ENCODE data around the gene PRKAG3.

Gene PRKAG3

GRCh38 chr2:218814540-218815243 is 16.9 kb downstream of the PRKAG3 start:
- no peak for DNase-seq (ENCODE audit: low spot score)

- no peak for DNase-seq (ENCODE audit: low spot score)
Observed at GRCh38 chr2:218813771-218814460, 17.7 kb downstream of the PRKAG3 start.

DNA sequence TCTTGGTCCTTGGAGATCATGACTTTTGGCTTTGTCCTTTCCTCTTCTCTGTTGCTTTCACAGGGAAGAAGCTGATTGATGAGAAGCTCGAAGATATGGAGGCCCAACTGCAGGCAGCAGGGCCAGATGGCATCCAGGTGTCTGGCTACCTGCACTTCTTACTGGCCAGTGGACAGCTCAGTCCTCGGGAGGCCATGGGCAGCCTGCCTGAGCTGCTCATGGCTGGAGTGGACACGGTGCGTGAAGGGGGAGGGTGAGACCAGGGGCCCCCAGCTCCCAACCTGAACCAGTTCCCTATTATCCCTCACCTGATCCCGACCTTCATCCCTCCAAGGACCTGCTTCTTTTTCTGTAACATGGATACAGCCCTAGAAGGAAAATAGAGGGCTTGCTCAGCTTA is 18.7 kb downstream of the PRKAG3 start:
- DNase-seq (ENCODE audit: low spot score): no peak

GRCh38 chr2:218812096-218812815 is 19.3 kb downstream of the PRKAG3 start:
- no peak for DNase-seq (ENCODE audit: low spot score)

GRCh38 chr2:218811382-218811781 is 20.2 kb downstream of the PRKAG3 start:
- no peak for DNase-seq (ENCODE audit: low spot score)

- DNase-seq (ENCODE audit: low spot score): no peak
Observed at GRCh38 chr2:218810256-218810655, 21.3 kb downstream of the PRKAG3 start.

DNA sequence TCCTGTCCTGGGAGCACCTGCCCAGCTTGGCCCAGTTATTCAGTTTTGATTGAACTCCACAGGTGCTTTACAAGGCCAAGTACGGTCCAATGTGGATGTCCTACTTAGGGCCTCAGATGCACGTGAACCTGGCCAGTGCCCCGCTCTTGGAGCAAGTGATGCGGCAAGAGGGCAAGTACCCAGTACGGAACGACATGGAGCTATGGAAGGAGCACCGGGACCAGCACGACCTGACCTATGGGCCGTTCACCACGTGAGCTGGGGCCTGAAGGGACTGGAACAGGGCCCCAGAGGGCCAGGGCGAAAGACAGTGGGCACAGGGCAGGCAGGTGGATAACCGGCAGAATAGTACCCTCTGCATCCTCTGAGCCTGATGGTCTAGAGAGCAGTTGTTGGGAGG is 22.1 kb downstream of the PRKAG3 start:
- DNase-seq (ENCODE audit: low spot score): no peak

DNA sequence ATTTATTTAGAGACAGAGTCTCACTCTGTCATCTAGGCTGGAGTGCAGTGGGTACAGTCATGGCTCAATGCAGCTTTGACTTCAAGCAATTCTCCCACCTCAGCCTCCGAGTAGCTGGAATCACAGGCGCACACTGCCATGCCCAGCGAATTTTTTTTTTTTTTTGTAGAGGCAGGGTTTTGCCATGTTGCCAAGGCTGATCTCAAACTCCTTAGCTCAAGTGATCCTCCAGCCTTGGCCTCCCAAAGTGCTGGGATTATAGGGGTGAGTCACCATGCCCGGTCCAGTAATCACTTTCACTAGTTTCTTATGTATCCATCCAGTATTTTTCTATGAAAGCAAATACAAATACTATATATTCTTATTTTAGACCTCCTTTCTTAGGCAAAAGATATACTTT is 24.0 kb downstream of the PRKAG3 start:
- no peak for DNase-seq (ENCODE audit: low spot score)

- no peak for DNase-seq (ENCODE audit: low spot score)
Observed at GRCh38 chr2:218806346-218806978, 25.1 kb downstream of the PRKAG3 start.

DNA sequence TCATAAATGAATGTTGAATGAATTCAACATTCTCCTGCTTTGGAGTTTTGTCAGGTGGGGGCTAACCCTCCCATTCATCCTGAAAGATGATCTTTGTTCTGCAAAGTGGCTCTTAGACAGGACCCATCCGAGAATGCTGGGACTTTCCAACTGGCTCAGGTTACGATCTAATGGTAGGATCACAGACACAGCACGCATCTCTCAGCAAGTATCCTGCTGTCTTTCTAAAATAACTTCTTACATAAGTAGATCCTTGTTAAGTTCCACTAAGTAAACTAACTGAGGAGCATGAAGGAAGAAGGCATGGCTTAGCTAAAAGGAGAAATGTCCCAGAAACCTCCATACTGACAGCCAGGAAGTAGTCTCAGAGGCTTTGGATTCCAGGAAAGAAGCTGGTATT is 26.0 kb downstream of the PRKAG3 start:
- DNase-seq (ENCODE audit: low spot score): no peak

DNA sequence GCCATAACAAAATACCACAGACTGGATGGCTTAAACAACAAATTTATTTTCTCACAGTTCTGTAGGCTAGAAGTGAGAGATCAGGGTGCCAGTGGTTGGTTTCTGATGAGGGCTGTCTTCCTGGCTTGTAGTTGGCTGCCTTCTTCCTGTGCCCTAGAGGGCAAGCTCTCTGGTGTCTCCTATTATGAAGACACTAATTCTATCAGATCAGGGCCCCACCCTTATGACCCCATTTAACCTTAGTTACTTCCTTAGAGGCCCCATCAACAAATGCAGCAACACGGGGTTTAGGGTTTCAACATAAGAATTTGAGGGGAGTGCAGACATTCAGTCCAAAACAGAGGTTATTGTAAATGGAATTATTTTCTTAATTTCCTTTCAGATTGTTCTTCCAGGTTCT is 26.8 kb downstream of the PRKAG3 start:
- no peak for DNase-seq (ENCODE audit: low spot score)

DNA sequence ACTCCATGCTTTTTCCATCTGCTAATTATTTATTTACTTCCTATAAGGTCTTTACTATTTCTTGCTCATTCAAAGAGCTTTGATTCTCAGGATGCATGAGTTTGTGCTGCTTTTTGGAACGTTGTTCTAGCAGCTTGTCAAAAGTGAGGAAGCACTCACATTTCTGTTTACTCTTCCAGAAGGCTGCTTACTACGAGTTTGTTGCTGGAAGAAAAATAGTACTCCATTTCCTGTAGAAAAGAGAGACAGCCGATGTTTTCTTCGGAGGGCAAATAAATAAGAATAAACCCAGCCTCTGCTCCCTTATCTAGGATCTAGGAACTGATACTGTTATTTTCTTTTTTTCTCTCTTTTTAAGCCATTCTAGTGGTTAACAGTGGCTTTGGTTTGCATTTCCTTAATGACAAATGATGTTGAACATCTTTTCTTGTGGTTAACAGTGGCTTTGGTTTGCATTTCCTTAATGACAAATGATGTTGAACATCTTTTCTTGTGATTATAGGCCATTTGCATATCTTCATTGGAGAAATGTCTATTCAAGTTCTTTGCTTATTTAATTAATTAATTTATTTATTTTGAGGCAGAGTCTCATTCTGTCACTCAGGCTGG is 29.1 kb downstream of the PRKAG3 start:
- no peak for DNase-seq (ENCODE audit: low spot score)

- no peak for DNase-seq (ENCODE audit: low spot score)
Observed at GRCh38 chr2:218799990-218800389, 31.6 kb downstream of the PRKAG3 start.

GRCh38 chr2:218798767-218799504 is 32.7 kb downstream of the PRKAG3 start:
- DNase-seq (ENCODE audit: low spot score): no peak

- DNase-seq (ENCODE audit: low spot score): no peak
Observed at GRCh38 chr2:218796691-218797090, 34.9 kb downstream of the PRKAG3 start.

DNA sequence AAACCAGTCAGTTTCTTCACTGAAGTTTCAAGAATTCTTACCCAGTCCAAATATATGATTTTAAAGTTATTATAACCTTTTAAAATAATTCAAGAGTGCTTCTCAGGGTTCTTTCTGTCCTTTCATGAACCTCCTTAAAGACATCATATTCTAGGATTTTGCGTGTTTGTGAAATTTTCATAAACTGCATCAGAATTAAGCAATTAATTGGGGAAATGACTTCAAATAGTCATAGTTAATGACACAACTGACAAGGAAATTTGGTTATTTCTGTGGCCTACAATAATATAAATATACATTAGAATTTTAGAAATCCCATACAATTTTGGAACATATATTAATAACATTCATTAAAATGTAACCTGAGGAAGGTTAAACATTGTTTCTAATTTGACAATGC is 39.2 kb downstream of the PRKAG3 start:
- DNase-seq (ENCODE audit: low spot score): no peak

GRCh38 chr2:218788529-218789255 is 42.9 kb downstream of the PRKAG3 start:
- DNase-seq (ENCODE audit: low spot score): no peak

GRCh38 chr2:218786133-218786532 is 45.5 kb downstream of the PRKAG3 start:
- DNase-seq (ENCODE audit: low spot score): no peak

- DNase-seq (ENCODE audit: low spot score): no peak
Observed at GRCh38 chr2:218785103-218785502, 46.5 kb downstream of the PRKAG3 start.

DNA sequence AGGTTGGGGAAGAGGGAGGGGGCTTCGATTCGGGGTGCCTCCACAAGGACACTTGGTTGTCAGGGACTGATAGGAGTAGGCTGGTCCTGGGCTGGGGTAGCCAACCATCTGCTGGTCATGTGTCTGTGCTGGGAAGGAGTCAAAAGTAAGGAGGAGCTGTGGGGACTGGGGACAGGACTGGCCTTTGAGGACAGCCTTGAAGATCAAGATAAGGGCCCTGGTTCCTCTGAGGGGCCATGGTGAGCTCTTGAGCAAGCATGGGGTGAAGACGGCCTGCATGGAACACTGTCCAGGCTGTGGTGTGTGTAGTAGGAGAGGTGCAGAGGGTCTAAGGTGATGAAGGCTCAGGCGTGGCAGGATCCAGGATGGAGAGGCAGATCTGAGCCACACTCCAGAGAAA is 47.9 kb downstream of the PRKAG3 start:
- DNase-seq (ENCODE audit: low spot score): no peak

GRCh38 chr2:218782528-218782844 is 49.1 kb downstream of the PRKAG3 start:
- no peak for DNase-seq (ENCODE audit: low spot score)
